ENCODE data around the gene IFT22.
"Not testable (repeated sequence)": the region's sequence is repeated elsewhere in the genome, so short reads cannot be mapped to it uniquely, and the experiment has no call there.

IFT22 gene

GRCh38 chr7:101273206-101273605, 48.4 kb downstream of the IFT22 start:
- TF ChIP-seq CTCF (IDR thresholded peaks at IDR 0.05): no peak
- H3K27ac ChIP-seq: no peak overlapping the region
- H3K9me3 ChIP-seq: no peaks in the 10 kb centered on the region
- DNase-seq: no peak
- peaks cover 0 to 37% of the 10 kb centered on the region in 2 donors for H3K27me3 ChIP-seq
- intact Hi-C loops (cut with DNase I; ENCODE audit: low total_unique reads): no loop called here
- H3K4me3 ChIP-seq: no peak overlapping the region
- no peaks in the 10 kb centered on the region for H3K36me3 ChIP-seq
- no peaks in the 10 kb centered on the region for H3K4me1 ChIP-seq

GRCh38 chr7:101271021-101271420, 50.6 kb downstream of the IFT22 start:
- no peaks in the 10 kb centered on the region for H3K36me3 ChIP-seq
- H3K4me3 ChIP-seq: no peak overlapping the region
- DNase-seq: no peak
- intact Hi-C loops (cut with DNase I; ENCODE audit: low total_unique reads): no loop called here
- H3K4me1 ChIP-seq: no peaks in the 10 kb centered on the region
- TF ChIP-seq CTCF (IDR thresholded peaks at IDR 0.05): no peak
- H3K27ac ChIP-seq: no peak overlapping the region
- no peaks in the 10 kb centered on the region for H3K9me3 ChIP-seq
- H3K27me3 ChIP-seq: peaks cover 0 to 21% of the 10 kb centered on the region in 2 donors

- H3K4me1 ChIP-seq: no peaks in the 10 kb centered on the region
- no peaks in the 10 kb centered on the region for H3K9me3 ChIP-seq
- H3K36me3 ChIP-seq: no peaks in the 10 kb centered on the region
- intact Hi-C loops (cut with DNase I; ENCODE audit: low total_unique reads): no loop called here
- no peak for TF ChIP-seq CTCF (IDR thresholded peaks at IDR 0.05)
- no peak overlapping the region for H3K4me3 ChIP-seq
- peaks cover 0 to 24% of the 10 kb centered on the region in 2 donors for H3K27me3 ChIP-seq
- DNase-seq: no peak
- no peak overlapping the region for H3K27ac ChIP-seq
Measured at GRCh38 chr7:101269664-101270063, 51.9 kb downstream of the IFT22 start.

- DNase-seq: no peak
- H3K27me3 ChIP-seq: peaks cover 0 to 27% of the 10 kb centered on the region in 2 donors
- H3K4me3 ChIP-seq: no peak overlapping the region
- no peaks in the 10 kb centered on the region for H3K4me1 ChIP-seq
- intact Hi-C loops (cut with DNase I; ENCODE audit: low total_unique reads): no loop called here
- no peak for TF ChIP-seq CTCF (IDR thresholded peaks at IDR 0.05)
- H3K9me3 ChIP-seq: no peaks in the 10 kb centered on the region
- H3K27ac ChIP-seq: no peak overlapping the region
- no peaks in the 10 kb centered on the region for H3K36me3 ChIP-seq
Measured at GRCh38 chr7:101265622-101266516, 55.7 kb downstream of the IFT22 start.

- intact Hi-C loops (cut with DNase I; ENCODE audit: low total_unique reads); H3K4me3 ChIP-seq; H3K27ac ChIP-seq; H3K4me1 ChIP-seq; DNase-seq; H3K36me3 ChIP-seq; H3K9me3 ChIP-seq: not testable (repeated sequence)
- peaks cover 0 to 28% of the 10 kb centered on the region in 2 donors for H3K27me3 ChIP-seq
Measured at GRCh38 chr7:101264102-101264706, 57.4 kb downstream of the IFT22 start.

All from tibial artery (tissue), 4 donors.